ENCODE measurements around the gene SNW1. TPM values are rescaled to one million over a fixed set of nuclear protein-coding genes. Genes with fewer than 3 reads are reported as not detected.

SNW1 gene
- total RNA-seq, 1 donor: 55.7 TPM

GRCh38 chr14:77673193-77673592 is 87.8 kb downstream of the SNW1 start:
- TF ChIP-seq CTCF (IDR thresholded peaks at IDR 0.05; ENCODE audit: insufficient read depth, low read length): no peak
- no peak for DNase-seq (ENCODE audit: low read depth)
- H3K4me3 ChIP-seq (ENCODE audit: low read depth, low read length): no peak overlapping the region

Other genes starting within 250 kb of the SNW1 start
- 36.7 and 60.0 TPM in 2 replicates for gene SPTLC2, start 144.5 kb downstream of the SNW1 start, total RNA-seq (ENCODE audit: low replicate concordance)
- gene ALKBH1, start 53.1 kb downstream of the SNW1 start, total RNA-seq (ENCODE audit: low replicate concordance): 5.5 and 7.6 TPM in 2 replicates
- gene SLIRP, start 53.1 kb downstream of the SNW1 start, total RNA-seq (ENCODE audit: low replicate concordance): 209 and 374 TPM in 2 replicates
- 5.2 and 8.7 TPM in 2 replicates for gene ADCK1, start 39.0 kb upstream of the SNW1 start, total RNA-seq (ENCODE audit: low replicate concordance)